GM12878 (cell line): ENCODE results near the gene NEK10. TPM values are rescaled to one million over a fixed set of nuclear protein-coding genes. Genes with fewer than 3 reads are reported as not detected.

Experiments used
- ATAC-seq: fragments of 200-7000 bp; cut with Tn5 transposase; 3 replicates; pipeline ENCODE4 v1.9.1; 2020; ENCODE audit warnings: mild to moderate bottlenecking, moderate library complexity
- BruUV-seq: library from RNA; stranded (reverse); fragments of 400-500 nt; replicated peaks from 2 replicates; lab custom pipeline; 2021; lab: Mats Ljungman, UMichigan
- CTCF ChIA-PET: fragments of 300-600 bp; sonication (Branson Sonifier 250); formaldehyde crosslinking; extraction: SDS; loops from one replicate; lab custom pipeline; 2021; ENCODE audit warnings: inconsistent platforms; lab: Yijun Ruan, JAX
- POLR2A ChIA-PET: fragments of 350-600 bp; formaldehyde crosslinking; extraction: SDS; loops from one replicate; lab custom pipeline; 2021; ENCODE audit warnings: inconsistent platforms; lab: Charles Lee
- RAD21 ChIA-PET: fragments of 300-600 bp; sonication (Branson Sonifier 250); formaldehyde crosslinking; loops from one replicate; lab custom pipeline; 2023; ENCODE audit warnings: antibody characterized with exemption; ENCODE audit not compliant: unreplicated experiment; lab: Charles Lee
- SMC1A ChIA-PET: fragments of 300-600 bp; sonication (Branson Sonifier 250); formaldehyde crosslinking; loops from one replicate; lab custom pipeline; 2023; ENCODE audit not compliant: unreplicated experiment, uncharacterized antibody; lab: Charles Lee
- DNase-seq: peaks from one replicate; pipeline ENCODE4 v3.0.0-alpha.2; 2011; ENCODE audit warnings: low read depth, low spot score
- FAIRE-seq: peaks from 3 replicates; lab custom pipeline; 2011; peaks lifted over from hg19 to GRCh38; lab: Jason Lieb, UNC
- H2AFZ ChIP-seq: 2 replicates; pipeline ENCODE4 v1.6.0; 2011; ENCODE audit warnings: low read depth, low read length, control low read depth; ENCODE audit not compliant: control insufficient read depth
- H3K27ac ChIP-seq: 2 replicates; pipeline ENCODE4 v1.5.1; 2011; ENCODE audit warnings: control low read depth; ENCODE audit not compliant: control insufficient read depth, insufficient read depth
- H3K27me3 ChIP-seq, 2 experiments: replicated peaks in 1 of 2; 2 replicates each; pipeline versions ENCODE4 v1.6.0 to v1.6.1; 2011; ENCODE audit warnings: low read length in 1 of 2; ENCODE audit not compliant: control insufficient read depth in 2 of 2, insufficient read depth in 2 of 2
- H3K36me3 ChIP-seq, 2 experiments: 2 replicates each; pipeline ENCODE4 v1.5.1; 2011; ENCODE audit warnings: low read length in 1 of 2; ENCODE audit not compliant: control insufficient read depth in 2 of 2, insufficient read depth in 2 of 2
- H3K4me1 ChIP-seq: 2 replicates; pipeline ENCODE4 v1.6.1; 2011; ENCODE audit warnings: mild to moderate bottlenecking, low read length, moderate library complexity, mixed read lengths; ENCODE audit not compliant: control insufficient read depth, insufficient read depth
- H3K4me2 ChIP-seq: 2 replicates; pipeline ENCODE4 v1.6.0; 2011; ENCODE audit warnings: control low read depth; ENCODE audit not compliant: control insufficient read depth, insufficient read depth
- H3K4me3 ChIP-seq: fragments of 200-600 bp; sonication (generic); 2 replicates; pipeline ENCODE4 v1.5.1; 2016
- H3K79me2 ChIP-seq: 2 replicates; pipeline ENCODE4 v1.6.0; 2011; ENCODE audit warnings: low read length; ENCODE audit not compliant: control insufficient read depth, insufficient read depth
- H3K9ac ChIP-seq: 2 replicates; pipeline ENCODE4 v1.8.0; 2011; ENCODE audit warnings: low read length, control low read depth, mixed read lengths; ENCODE audit not compliant: control insufficient read depth, insufficient read depth
- H3K9me3 ChIP-seq: replicated peaks from 3 replicates; pipeline ENCODE4 v1.5.1; 2011; ENCODE audit warnings: mild to moderate bottlenecking, low read length; ENCODE audit not compliant: control insufficient read depth, insufficient read depth
- H4K20me1 ChIP-seq: 2 replicates; pipeline ENCODE4 v1.6.0; 2011; ENCODE audit not compliant: control insufficient read depth, insufficient read depth
- CREB1 ChIP-seq: IDR thresholded peaks from 2 replicates; pipeline ENCODE4 v1.6.1; 2012; ENCODE audit warnings: low read depth, mild to moderate bottlenecking, inconsistent platforms
- CREM ChIP-seq: IDR thresholded peaks from 2 replicates; pipeline ENCODE4 v1.6.1; 2014; ENCODE audit warnings: antibody characterized with exemption, low read depth
- FOXM1 ChIP-seq: IDR thresholded peaks from 2 replicates; pipeline ENCODE4 v1.6.1; 2012; ENCODE audit warnings: low read depth, mild to moderate bottlenecking, inconsistent platforms, low read length, moderate library complexity
- IKZF2 ChIP-seq, 2 experiments: fragments of 450-650 bp; IDR thresholded peaks; 2 replicates each; pipeline ENCODE4 v1.6.1; 2017; ENCODE audit warnings: mild to moderate bottlenecking in 2 of 2, moderate library complexity in 2 of 2
- LARP7 ChIP-seq: fragments of 450-650 bp; IDR thresholded peaks from 2 replicates; pipeline ENCODE4 v1.6.1; 2017; ENCODE audit warnings: mild to moderate bottlenecking
- MXI1 ChIP-seq: fragments of 150-350 bp; IDR thresholded peaks from 2 replicates; pipeline ENCODE4 v1.6.1; 2011; ENCODE audit warnings: low read depth, mild to moderate bottlenecking, inconsistent platforms, low read length, improper control_type of control experiment
- NFIC ChIP-seq: IDR thresholded peaks from 2 replicates; pipeline ENCODE4 v1.6.1; 2012; ENCODE audit warnings: low read depth, mild to moderate bottlenecking, inconsistent platforms, low read length, moderate library complexity
- PML ChIP-seq: IDR thresholded peaks from 2 replicates; pipeline ENCODE4 v1.6.1; 2012; ENCODE audit warnings: low read length, inconsistent platforms
- RAD21 ChIP-seq: IDR thresholded peaks from 2 replicates; pipeline ENCODE4 v1.6.1; 2011; ENCODE audit warnings: mild to moderate bottlenecking, low read depth, low read length, moderate library complexity; ENCODE audit not compliant: insufficient read depth
- TAF1 ChIP-seq: IDR thresholded peaks from 2 replicates; pipeline ENCODE4 v1.6.1; 2011; ENCODE audit warnings: mild to moderate bottlenecking, low read depth, low read length, borderline replicate concordance
- ZBTB4 ChIP-seq: fragments of 450-650 bp; formaldehyde crosslinking; IDR thresholded peaks from 2 replicates; pipeline ENCODE4 v1.4.0; 2022; ENCODE audit warnings: mild to moderate bottlenecking, moderate library complexity
- ZNF24 ChIP-seq: fragments of 450-650 bp; IDR thresholded peaks from 2 replicates; pipeline ENCODE4 v1.6.1; 2017; ENCODE audit warnings: antibody characterized with exemption, mild to moderate bottlenecking
- ZNF687 ChIP-seq: fragments of 450-650 bp; IDR thresholded peaks from 2 replicates; pipeline ENCODE4 v1.6.1; 2017; ENCODE audit warnings: mild to moderate bottlenecking, moderate library complexity
- WGBS: methylation state at CpG from one replicate; pipeline ENCODE4 v1.1.6; 2016; ENCODE audit warnings: low lambda C conversion rate; ENCODE audit not compliant: insufficient replicate concordance, insufficient coverage; ENCODE audit errors: missing lambda C conversion rate; 5-methylcytosine and 5-hydroxymethylcytosine counted together
- in situ Hi-C: fragments of 300-500 bp; cut with MboI; formaldehyde crosslinking; loops from 9 replicates; pipeline ENCODE4 v1.14.3; 2018; ENCODE audit warnings: mixed read lengths
- intact Hi-C: fragments of 100-400 bp; cut with micrococcal nuclease; formaldehyde crosslinking; loops from one replicate; pipeline ENCODE4 v1.14.2; 2022; ENCODE audit not compliant: unreplicated experiment
- polyA plus RNA-seq, 11 experiments: library from polyadenylated mRNA; depleted of rRNA in 4 of 11; unstranded in 6 of 11; stranded (reverse) in 5 of 11; fragments of >200 nt; fragmentation: Nextera tagmentation in 4 of 11; fragmentation: Illumina TruSeq in 1 of 11; extraction: Ambion mirVana in 4 of 11; extraction: Trizol in 1 of 11; gene quantifications; 1 replicate in 1 of 11; 2 replicates in 10 of 11; pipeline versions ENCODE4 v1.2.1 to v1.2.3, GENCODE V29; 2011 to 2016; ENCODE audit warnings: inconsistent platforms in 2 of 11, missing spikeins in 2 of 11, low read depth in 1 of 11
- total RNA-seq, 4 experiments: library from RNA; depleted of rRNA in 3 of 4; stranded (reverse); fragments of >200 nt in 3 of 4; fragmentation: Illumina TruSeq in 1 of 4; extraction: Trizol in 1 of 4; gene quantifications; 2 replicates each; pipeline versions ENCODE4 v1.2.1 to v1.2.3, GENCODE V29; 2013 to 2021
- TF ChIP-seq, protein P1 (sequence below): IDR thresholded peaks from 2 replicates; pipeline ENCODE4 v1.6.1; 2012; ENCODE audit warnings: low read depth, low read length, improper control_type of control experiment
- TF ChIP-seq, protein P2 (sequence below): fragments of 150-350 bp; IDR thresholded peaks from 2 replicates; pipeline ENCODE4 v1.6.1; 2014; ENCODE audit warnings: mild to moderate bottlenecking, low read depth, low read length

NEK10 gene
- total and polyA plus RNA-seq, 10 of the 15 experiments (the other 5 are each of a cell fraction or from before 2014, with no cell fraction given): 0.06 to 0.40 (median 0.16) TPM; not detected in 2

DNA sequence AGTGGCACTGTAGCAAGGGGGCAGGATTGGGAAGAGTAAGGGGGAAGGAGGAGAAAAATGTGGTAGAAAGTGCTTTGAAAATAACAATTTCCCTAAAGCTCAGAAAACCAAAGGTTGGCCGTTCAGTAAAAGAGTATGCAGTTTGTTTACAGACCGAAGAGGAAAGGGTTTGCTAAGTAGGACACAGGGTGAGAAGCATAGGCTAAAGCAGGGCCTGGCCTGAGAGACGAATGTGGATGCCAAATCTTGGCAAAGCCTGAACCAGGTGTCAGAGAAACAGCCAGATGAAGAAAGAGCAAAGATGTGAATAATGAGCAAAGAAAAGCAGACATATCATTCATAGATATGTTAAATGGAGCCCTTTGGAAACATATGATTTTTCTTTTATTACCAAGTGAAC is 17.1 kb downstream of the NEK10 start (continued):
- TF ChIP-seq ZBTB4 (CRISPR knock-in tag) (no peak), RAD21 (no peak), CREB1 (no peak), FOXM1 (no peak), LARP7 (no peak)

DNA sequence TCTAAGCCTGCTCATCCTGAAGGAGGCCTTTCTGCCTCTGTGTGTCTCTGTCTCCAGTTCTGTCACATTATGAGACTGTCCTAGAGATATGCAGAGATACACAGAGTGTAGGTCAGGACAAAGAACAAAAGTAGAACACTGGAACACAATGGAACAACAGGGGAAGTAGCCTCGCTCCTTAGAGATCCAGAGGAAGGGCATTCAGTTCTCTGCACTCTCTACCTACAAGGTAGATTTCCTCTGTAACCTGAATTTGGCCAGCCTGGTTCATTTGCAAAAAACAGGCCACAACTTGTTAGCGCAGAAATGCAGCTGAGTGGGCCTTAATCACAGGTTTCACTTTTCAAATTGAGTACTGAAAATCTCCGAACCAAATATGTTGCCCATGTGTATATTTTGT is 19.4 kb downstream of the NEK10 start:
- DNase-seq: peak; percentile 56
- ChIA-PET SMC1A (interaction anchor here (0.7 to 3.3 kb wide), 13 partner anchors 8 to 986 kb away, joined by 3 to 18 read pairs (median 4); partner anchors contain the start of gene SLC4A7), CTCF (interaction anchor here (0.6 to 2.5 kb wide), 18 partner anchors 8 to 978 kb away, joined by 3 to 15 read pairs (median 4); partner anchors contain the start of gene SLC4A7), RAD21 (interaction anchor here (0.5 to 1.7 kb wide), 8 partner anchors 8 to 335 kb away, joined by 3 to 6 read pairs (median 4); partner anchors contain the start of gene SLC4A7), POLR2A (no interaction called here)
- no peak overlapping the region for H3K4me3 ChIP-seq
- peak overlapping the region; percentile 96 for H2AFZ ChIP-seq
- intact Hi-C loops: no loop called here
- 5% methylated on average over 3 of the region's 3 CpGs for WGBS
- peak overlapping the region; percentile 95 for H3K4me2 ChIP-seq
- peak overlapping the region; percentile 57 for H3K9ac ChIP-seq
- BruUV-seq: no TSS peak
- peak; percentile 85 for FAIRE-seq
- no peaks in the 10 kb centered on the region for H3K27me3 ChIP-seq
- H3K36me3 ChIP-seq: no peaks in the 10 kb centered on the region
- no peaks in the 10 kb centered on the region for H3K9me3 ChIP-seq
- no peaks in the 10 kb centered on the region for H3K79me2 ChIP-seq
- peaks cover 10% of the 10 kb centered on the region for H3K4me1 ChIP-seq
- ATAC-seq: peak; percentile 85
- in situ Hi-C loops: no loop called here
- H4K20me1 ChIP-seq: no peaks in the 10 kb centered on the region
- H3K27ac ChIP-seq: peak overlapping the region; percentile 73
- TF ChIP-seq NFIC (peak; percentile 26; the same call in 1 of the 2 replicates), ZNF24 (0 out of 2 replicates have a peak, but pooled peaks have one; percentile 14), IKZF2 (IDR thresholded peaks at IDR 0.05) (peak; percentile 59 to 62), CREM (no peak), TAF1 (no peak), ZNF687 (peak; percentile 96), PML (no peak), MXI1 (peak; percentile 51; the same call in 1 of the 2 replicates)
- TF ChIP-seq, protein P1, sequence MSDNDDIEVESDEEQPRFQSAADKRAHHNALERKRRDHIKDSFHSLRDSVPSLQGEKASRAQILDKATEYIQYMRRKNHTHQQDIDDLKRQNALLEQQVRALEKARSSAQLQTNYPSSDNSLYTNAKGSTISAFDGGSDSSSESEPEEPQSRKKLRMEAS: no peak
- TF ChIP-seq, protein P2, sequence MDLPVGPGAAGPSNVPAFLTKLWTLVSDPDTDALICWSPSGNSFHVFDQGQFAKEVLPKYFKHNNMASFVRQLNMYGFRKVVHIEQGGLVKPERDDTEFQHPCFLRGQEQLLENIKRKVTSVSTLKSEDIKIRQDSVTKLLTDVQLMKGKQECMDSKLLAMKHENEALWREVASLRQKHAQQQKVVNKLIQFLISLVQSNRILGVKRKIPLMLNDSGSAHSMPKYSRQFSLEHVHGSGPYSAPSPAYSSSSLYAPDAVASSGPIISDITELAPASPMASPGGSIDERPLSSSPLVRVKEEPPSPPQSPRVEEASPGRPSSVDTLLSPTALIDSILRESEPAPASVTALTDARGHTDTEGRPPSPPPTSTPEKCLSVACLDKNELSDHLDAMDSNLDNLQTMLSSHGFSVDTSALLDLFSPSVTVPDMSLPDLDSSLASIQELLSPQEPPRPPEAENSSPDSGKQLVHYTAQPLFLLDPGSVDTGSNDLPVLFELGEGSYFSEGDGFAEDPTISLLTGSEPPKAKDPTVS: no peak
